C4-2B (cell line): ENCODE measurements around the gene GUCA2B.

Experiments
- H3K27ac ChIP-seq: fragments of 450-650 bp; 2 replicates; pipeline ENCODE4 v1.5.1; 2017
- ZFX ChIP-seq: fragments of 450-650 bp; IDR thresholded peaks from 2 replicates; pipeline ENCODE4 v1.6.1; 2017
- TF ChIP-seq, protein P1 (sequence below): fragments of 450-650 bp; conservative IDR thresholded peaks from 2 replicates; pipeline ENCODE4 v1.5.1; 2017; ENCODE audit warnings: mild to moderate bottlenecking

Gene GUCA2B

GRCh38 chr1:42142894-42143675 lies 10.1 kb upstream of the GUCA2B start:
- no peak overlapping the region for H3K27ac ChIP-seq
- no peak for TF ChIP-seq ZFX
- TF ChIP-seq, protein P1, sequence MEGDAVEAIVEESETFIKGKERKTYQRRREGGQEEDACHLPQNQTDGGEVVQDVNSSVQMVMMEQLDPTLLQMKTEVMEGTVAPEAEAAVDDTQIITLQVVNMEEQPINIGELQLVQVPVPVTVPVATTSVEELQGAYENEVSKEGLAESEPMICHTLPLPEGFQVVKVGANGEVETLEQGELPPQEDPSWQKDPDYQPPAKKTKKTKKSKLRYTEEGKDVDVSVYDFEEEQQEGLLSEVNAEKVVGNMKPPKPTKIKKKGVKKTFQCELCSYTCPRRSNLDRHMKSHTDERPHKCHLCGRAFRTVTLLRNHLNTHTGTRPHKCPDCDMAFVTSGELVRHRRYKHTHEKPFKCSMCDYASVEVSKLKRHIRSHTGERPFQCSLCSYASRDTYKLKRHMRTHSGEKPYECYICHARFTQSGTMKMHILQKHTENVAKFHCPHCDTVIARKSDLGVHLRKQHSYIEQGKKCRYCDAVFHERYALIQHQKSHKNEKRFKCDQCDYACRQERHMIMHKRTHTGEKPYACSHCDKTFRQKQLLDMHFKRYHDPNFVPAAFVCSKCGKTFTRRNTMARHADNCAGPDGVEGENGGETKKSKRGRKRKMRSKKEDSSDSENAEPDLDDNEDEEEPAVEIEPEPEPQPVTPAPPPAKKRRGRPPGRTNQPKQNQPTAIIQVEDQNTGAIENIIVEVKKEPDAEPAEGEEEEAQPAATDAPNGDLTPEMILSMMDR, result no peak

DNA sequence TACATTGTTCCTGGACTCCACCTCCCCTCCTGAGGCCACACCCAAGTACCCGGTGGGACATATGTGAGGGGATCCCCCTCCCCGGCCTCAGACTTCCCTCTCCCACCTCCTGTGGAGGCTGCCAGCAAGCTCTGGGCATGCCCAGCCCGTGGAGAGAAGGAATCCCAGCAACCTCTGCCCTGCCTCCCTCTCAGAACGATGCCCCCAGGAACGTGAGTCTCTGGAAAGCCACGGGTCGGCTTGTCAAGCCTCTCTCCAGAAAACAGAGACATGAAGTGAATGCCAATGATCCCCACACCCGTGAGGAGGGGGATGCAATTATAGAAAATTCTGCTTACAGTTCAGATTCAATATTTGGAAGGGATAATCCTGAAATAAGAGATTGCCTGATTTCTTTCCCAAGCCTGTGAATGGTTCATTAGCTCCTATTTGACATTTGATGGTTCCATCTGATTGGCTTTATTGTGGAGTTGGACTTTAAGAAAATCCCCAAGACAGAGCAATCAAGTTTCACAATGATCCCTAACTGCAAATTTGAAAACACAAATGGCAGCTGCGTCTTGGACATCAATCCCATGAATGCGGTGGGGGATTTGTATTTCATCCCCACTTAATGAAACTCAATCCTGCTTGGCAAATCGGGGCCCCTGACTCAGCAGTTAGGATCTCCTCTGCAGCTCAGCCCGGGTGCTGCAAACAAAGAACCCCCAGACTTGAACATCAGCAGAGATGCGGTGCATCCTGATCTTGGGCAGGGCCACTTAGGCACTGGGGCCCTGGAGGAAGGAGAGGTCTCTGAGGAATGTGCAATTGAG lies 9.1 kb upstream of the GUCA2B start:
- no peak overlapping the region for H3K27ac ChIP-seq
- TF ChIP-seq ZFX, result no peak
- TF ChIP-seq, protein P1, result no peak

DNA sequence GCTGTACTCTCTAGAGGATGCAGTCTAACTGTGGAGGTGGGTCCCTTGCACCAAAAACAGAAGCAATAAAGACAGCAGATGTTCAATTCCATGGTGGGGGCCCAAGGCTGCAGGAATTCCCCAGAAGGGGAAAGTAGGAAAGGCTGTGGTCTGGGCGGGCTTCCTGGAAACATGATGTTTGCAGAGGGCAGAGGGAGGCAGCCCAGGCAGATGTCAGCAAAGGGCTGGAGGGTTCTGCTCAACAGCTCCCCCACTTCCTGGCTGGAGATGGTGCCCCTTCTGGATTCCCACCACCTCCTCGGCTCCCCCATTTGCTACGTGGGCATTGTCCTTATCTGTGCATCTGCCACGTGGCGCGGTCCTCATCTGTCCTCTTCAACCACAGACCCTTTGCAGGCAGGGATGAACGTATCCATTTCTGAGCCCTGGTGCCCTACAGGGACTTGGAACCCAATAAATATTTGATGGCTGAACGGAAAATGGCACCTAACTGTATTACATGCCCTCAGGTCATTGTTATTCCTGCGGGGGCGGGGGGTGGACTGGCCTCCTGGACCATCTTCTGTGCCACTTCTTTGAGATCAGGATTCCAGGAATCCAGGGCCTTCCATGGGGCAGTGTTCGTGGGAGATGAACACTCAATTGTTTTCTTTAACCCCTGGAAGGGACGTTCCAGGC lies 8.4 kb upstream of the GUCA2B start:
- H3K27ac ChIP-seq, result no peak overlapping the region
- TF ChIP-seq, protein P1, result no peak
- TF ChIP-seq ZFX, result no peak

GRCh38 chr1:42145389-42145716 lies 7.9 kb upstream of the GUCA2B start:
- H3K27ac ChIP-seq, result no peak overlapping the region
- no peak for TF ChIP-seq ZFX
- TF ChIP-seq, protein P1, result no peak

- no peak overlapping the region for H3K27ac ChIP-seq
- no peak for TF ChIP-seq ZFX
- TF ChIP-seq, protein P1, result no peak
Measured at GRCh38 chr1:42145764-42146625, 7.2 kb upstream of the GUCA2B start.

- TF ChIP-seq, protein P1, result peak; percentile 94
- no peak for TF ChIP-seq ZFX
Measured at GRCh38 chr1:42146626-42147320, 6.4 kb upstream of the GUCA2B start.

More at GRCh38 chr1:42146626-42147320, 6.4 kb upstream of the GUCA2B start:
- H3K27ac ChIP-seq, result no peak overlapping the region
